ENCODE measurements around the gene PRLH.

DNA sequence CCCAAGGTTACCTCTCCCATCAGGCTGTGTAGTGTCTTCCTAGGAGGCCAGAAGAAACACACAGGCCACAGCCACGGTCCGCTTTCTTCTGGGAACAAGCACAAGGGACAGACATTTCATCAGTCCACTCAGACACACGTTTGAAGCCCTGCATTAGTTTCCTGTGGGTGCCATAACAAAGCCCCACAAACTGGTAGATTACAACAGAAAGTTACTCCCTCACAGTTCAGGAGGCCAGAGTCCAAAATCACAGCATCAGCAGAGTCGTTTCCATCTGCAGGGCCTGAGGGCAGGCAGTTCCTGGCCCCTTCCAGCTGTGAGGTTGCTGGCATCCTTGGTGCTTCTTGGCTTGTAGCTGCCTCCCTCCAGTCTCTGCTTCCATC, 8.8 kb upstream of the PRLH start:
- TF ChIP-seq, protein P1, sequence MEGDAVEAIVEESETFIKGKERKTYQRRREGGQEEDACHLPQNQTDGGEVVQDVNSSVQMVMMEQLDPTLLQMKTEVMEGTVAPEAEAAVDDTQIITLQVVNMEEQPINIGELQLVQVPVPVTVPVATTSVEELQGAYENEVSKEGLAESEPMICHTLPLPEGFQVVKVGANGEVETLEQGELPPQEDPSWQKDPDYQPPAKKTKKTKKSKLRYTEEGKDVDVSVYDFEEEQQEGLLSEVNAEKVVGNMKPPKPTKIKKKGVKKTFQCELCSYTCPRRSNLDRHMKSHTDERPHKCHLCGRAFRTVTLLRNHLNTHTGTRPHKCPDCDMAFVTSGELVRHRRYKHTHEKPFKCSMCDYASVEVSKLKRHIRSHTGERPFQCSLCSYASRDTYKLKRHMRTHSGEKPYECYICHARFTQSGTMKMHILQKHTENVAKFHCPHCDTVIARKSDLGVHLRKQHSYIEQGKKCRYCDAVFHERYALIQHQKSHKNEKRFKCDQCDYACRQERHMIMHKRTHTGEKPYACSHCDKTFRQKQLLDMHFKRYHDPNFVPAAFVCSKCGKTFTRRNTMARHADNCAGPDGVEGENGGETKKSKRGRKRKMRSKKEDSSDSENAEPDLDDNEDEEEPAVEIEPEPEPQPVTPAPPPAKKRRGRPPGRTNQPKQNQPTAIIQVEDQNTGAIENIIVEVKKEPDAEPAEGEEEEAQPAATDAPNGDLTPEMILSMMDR (IDR thresholded peaks at IDR 0.05), result no peak
- TF ChIP-seq POLR2A (IDR thresholded peaks at IDR 0.05), result no peak
